IPS-NIHi7 (cell line): Measurements from ENCODE around the gene GOLGA7B.

ENCODE experiments used
- DNase-seq: peaks from one replicate; pipeline ENCODE4 v3.0.0; 2012; ENCODE audit warnings: mixed read lengths; ENCODE audit errors: extremely low spot score

The GOLGA7B gene

GRCh38 chr10:97849687-97850402, at the start of gene GOLGA7B:
TSS of gene GOLGA7B (plus strand) at chr10:97849843. CDS start at chr10:97850304, 461 bp downstream.
- peak; percentile 98 for DNase-seq

- DNase-seq = no peak
These were observed 49.2 kb upstream of the GOLGA7B start for GRCh38 chr10:97800474-97800873.

GRCh38 chr10:97801422-97801821, 48.2 kb upstream of the GOLGA7B start:
- no peak for DNase-seq

GRCh38 chr10:97805096-97805884, 44.4 kb upstream of the GOLGA7B start:
- no peak for DNase-seq

GRCh38 chr10:97805949-97806348, 43.7 kb upstream of the GOLGA7B start:
- no peak for DNase-seq

- no peak for DNase-seq
These were observed 39.2 kb upstream of the GOLGA7B start for GRCh38 chr10:97810446-97810845.

GRCh38 chr10:97811958-97812357, 37.7 kb upstream of the GOLGA7B start:
- no peak for DNase-seq

GRCh38 chr10:97812696-97813095, 36.9 kb upstream of the GOLGA7B start:
- no peak for DNase-seq

GRCh38 chr10:97813311-97813710, 36.3 kb upstream of the GOLGA7B start:
- DNase-seq = no peak

GRCh38 chr10:97814996-97815395, 34.6 kb upstream of the GOLGA7B start:
- DNase-seq = no peak

- DNase-seq = no peak
These were observed 33.0 kb upstream of the GOLGA7B start for GRCh38 chr10:97816609-97817008.

GRCh38 chr10:97818572-97818971, 31.1 kb upstream of the GOLGA7B start:
- DNase-seq = no peak

GRCh38 chr10:97820096-97820704, 29.4 kb upstream of the GOLGA7B start:
- DNase-seq = no peak

GRCh38 chr10:97821308-97822038, 28.2 kb upstream of the GOLGA7B start:
- peak; percentile 38 for DNase-seq

- no peak for DNase-seq
These were observed 27.4 kb upstream of the GOLGA7B start for GRCh38 chr10:97822261-97822687.

GRCh38 chr10:97823734-97824133, 25.9 kb upstream of the GOLGA7B start:
- DNase-seq = no peak

GRCh38 chr10:97825020-97825760, 24.5 kb upstream of the GOLGA7B start:
- no peak for DNase-seq

GRCh38 chr10:97826892-97827291, 22.8 kb upstream of the GOLGA7B start:
- no peak for DNase-seq

- no peak for DNase-seq
These were observed 21.8 kb upstream of the GOLGA7B start for GRCh38 chr10:97827702-97828291.

GRCh38 chr10:97828721-97829120, 20.9 kb upstream of the GOLGA7B start:
- DNase-seq = no peak

- no peak for DNase-seq
These were observed 19.6 kb upstream of the GOLGA7B start for GRCh38 chr10:97830064-97830463.
